Pons (tissue), 1 donor: ENCODE measurements around the gene ADGRL3.

Experiments used
- DNase-seq: peaks from one replicate; pipeline ENCODE4 v3.0.0-alpha.2; 2016; ENCODE audit warnings: low spot score

ADGRL3 gene

DNA sequence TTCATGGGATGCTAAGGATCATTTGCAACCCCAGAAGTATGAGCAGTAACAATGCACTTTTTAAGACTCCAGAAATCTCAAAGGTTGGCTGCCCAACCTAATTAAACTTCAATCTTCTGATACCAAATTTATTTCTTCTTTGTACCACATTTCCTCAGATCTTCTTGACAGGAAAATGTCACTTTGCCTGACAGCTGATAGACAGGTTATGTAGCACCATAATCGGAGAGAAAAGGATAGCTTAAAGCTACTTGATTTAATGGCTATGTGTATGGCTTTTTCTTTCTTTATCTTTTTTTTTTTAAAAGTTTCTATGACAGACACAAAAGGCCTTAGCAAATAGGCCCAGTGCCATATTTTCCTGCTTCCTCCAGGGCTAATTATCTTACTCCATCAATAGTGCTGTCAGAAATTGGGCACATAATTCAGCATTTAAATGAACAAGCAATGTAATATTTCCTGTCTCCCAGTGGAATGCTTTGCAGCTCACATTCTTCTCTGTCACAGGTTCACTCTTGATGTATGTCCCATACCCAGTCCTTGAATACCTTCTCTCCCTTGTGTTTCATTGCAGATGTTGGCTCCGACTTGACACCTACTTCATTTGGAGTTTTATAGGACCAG, 795.7 kb downstream of the ADGRL3 start:
- no peak for DNase-seq

GRCh38 chr4:61996943-61997342, 796.8 kb downstream of the ADGRL3 start:
- DNase-seq = no peak

- no peak for DNase-seq
These were observed 797.7 kb downstream of the ADGRL3 start for GRCh38 chr4:61997831-61998230.

- no peak for DNase-seq
These were observed 803.6 kb downstream of the ADGRL3 start for GRCh38 chr4:62003695-62004094.

DNA sequence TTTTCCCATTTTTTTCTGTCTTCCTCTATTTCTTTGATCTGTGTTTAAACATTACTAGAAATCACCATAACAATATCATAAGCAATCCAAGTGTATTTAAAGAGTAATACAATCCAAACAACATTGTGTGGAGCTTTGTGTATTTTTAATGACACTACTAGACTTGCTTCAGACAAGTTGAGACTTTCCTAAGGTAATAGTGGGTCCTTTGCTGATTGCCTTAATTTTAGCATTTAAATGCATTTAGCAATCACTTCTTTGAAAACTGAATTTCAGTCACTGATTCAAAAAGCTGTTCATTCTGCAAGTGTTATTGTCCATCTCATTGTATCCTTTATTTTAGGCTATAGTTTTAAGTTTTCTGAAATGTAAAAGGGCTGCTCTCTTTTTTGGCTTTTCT, 804.8 kb downstream of the ADGRL3 start:
- DNase-seq = no peak

DNA sequence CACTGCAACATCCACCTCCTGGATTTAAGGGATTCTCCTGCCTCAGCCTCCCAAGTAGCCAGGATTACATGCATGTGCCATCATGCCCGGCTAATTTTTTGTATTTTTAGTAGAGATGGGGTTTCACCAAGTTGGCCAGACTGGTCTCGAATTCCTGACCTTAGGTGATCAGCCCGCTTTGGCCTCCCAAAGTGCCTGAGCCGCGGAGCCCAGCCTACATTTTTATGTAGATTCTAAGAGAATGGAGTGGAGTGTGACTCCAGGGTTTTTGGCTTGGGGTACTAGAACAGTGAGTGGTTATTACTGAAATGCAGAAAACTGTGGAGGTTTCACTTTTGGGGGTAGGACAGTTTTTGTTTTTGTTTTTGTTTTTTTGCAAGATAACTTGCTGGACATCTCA, 806.0 kb downstream of the ADGRL3 start:
- DNase-seq = no peak

GRCh38 chr4:62015043-62015739, 815.1 kb downstream of the ADGRL3 start:
- no peak for DNase-seq

DNA sequence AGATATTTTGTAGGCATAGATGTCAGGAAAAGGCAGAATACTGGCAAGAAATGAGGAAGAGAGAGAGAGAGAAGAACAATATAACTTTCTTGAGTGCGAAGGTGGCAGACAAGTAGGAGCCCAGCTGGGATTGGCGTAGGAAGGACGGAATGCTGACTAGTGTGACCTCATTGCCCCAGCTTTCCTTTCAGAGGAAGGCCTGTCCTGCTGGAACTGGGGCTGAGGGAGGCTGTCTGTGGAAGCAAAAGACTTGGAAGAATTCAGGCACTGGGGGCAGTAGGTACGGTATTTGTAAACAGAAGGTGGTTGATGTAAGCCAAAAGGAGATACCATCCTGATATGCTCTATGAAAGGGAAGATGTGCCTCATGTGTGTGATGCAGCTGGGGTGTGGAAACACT, 818.4 kb downstream of the ADGRL3 start:
- no peak for DNase-seq

DNA sequence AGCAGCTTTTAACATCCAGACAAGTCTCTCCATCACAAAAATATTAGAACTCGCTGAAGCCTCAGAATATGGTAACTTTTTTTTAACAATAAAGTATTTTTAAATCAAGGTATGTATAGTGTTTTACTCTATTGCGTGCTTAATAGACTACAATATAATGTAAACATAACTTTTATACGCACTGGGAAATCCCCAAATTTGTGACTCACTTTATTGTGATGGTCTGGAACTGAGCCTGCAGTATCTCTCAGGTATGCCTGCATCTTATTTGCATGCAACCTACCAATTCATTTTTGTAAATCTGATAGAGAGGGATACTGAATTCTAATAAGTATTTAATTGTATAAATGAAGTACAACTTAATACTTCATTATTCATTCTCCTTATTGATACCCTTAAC, 823.5 kb downstream of the ADGRL3 start:
- no peak for DNase-seq

GRCh38 chr4:62028745-62029144, 828.6 kb downstream of the ADGRL3 start:
- no peak for DNase-seq

- DNase-seq = no peak
These were observed 830.8 kb downstream of the ADGRL3 start for GRCh38 chr4:62030958-62031357.

DNA sequence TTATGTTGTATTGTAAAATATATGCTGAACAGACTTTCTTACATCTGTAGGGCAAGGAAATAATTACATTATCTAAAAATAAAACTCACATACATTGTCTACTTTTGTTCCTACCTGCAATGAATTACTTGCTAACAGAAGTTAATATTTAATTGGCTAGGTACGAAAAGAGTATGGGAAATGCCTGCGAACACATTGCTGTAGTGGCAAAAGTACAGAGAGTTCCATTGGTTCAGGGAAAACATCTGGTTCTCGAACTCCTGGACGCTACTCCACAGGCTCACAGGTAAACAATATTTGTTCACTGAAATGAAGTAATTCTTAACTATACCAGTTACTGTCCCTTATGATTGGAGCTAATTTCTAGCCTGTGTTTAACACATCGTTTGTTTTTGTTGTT, 837.4 kb downstream of the ADGRL3 start:
- DNase-seq = no peak

GRCh38 chr4:62051332-62051731, 851.2 kb downstream of the ADGRL3 start:
- DNase-seq = no peak

- DNase-seq = no peak
These were observed 853.8 kb downstream of the ADGRL3 start for GRCh38 chr4:62053974-62054373.

DNA sequence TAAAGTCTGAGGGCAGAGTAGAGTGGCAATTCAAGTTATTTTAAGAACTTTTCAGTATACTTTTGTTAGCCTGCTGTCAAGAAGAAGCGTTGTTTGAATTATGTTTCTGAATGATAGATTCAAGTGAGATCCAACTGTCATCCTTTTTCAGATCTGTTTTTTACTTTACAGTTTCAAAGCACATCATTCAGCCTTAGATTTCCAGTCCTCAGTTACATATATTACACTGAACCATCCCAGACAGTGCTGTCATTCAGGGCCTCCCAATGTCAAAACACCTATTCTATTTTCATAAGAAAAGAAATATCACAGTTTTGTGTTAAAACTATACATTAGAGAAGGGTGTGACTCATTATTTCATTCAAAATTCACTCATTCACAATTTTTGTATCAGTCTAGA, 856.9 kb downstream of the ADGRL3 start:
- no peak for DNase-seq

- DNase-seq = peak; percentile 7
These were observed 858.4 kb downstream of the ADGRL3 start for GRCh38 chr4:62058571-62058970.

- no peak for DNase-seq
These were observed 870.2 kb downstream of the ADGRL3 start for GRCh38 chr4:62070291-62070852.

DNA sequence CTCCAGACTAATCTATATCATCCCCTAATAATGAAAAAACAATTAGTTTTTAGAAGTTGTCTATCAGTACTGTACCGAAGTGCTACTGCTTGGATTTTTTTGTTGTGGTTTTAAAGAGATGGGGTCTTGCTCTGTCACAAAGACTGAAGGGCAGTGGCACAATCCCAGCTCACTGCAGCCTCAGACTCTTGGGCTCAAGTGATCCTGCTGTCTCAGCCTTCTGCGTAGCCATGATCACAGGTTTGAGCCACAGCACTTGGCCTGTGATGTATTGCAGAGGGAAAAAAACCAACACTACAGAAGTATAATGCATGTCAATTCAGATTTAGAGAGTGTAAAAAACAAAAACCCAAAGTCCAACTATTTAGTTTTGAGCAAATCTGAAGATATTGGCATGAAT, 875.0 kb downstream of the ADGRL3 start:
- no peak for DNase-seq

GRCh38 chr4:62075521-62075920, 875.4 kb downstream of the ADGRL3 start:
- DNase-seq = no peak

GRCh38 chr4:62077406-62077805, 877.3 kb downstream of the ADGRL3 start:
- no peak for DNase-seq

- DNase-seq = no peak
These were observed 880.3 kb downstream of the ADGRL3 start for GRCh38 chr4:62080431-62080830.

- no peak for DNase-seq
These were observed 887.6 kb downstream of the ADGRL3 start for GRCh38 chr4:62087706-62088105.

DNA sequence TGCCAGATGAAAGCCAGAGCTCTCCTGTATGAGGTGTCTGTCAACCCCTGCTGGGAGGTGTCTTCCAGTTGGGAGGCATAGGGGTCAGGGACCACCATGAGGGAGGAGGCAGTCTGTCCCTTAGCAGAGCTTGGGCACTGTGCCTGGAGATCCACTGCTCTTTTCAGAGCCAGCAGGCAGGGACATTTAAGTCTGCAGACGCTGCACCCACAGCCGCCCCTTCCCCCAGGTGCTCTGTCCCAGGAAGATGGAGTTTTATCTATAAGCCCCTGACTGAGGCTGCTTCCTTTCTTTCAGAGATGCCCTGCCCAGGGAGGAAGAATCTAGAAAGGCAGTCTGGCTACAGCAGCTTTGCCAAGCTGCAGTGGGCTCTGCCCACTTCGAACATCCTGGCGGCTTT, 893.6 kb downstream of the ADGRL3 start:
- DNase-seq = no peak

GRCh38 chr4:62096881-62097280, 896.8 kb downstream of the ADGRL3 start:
- no peak for DNase-seq
